ENCODE data around the gene SERPINH1.

The SERPINH1 gene

GRCh38 chr11:75555079-75555811 is 6.8 kb upstream of the SERPINH1 start:
- peak overlapping the region; percentile 1 for H3K18ac ChIP-seq (ENCODE audit: low read length)
- H3K4me2 ChIP-seq (ENCODE audit: low read length) = no peak overlapping the region
- no peak overlapping the region for H3K23ac ChIP-seq (ENCODE audit: low read length)
- H3K79me2 ChIP-seq (ENCODE audit: control insufficient read depth, insufficient read depth, low read length) = no peaks in the 10 kb centered on the region
- peak overlapping the region; percentile 66 for H2AK5ac ChIP-seq (ENCODE audit: low read length)
- H2BK120ac ChIP-seq (ENCODE audit: low read depth, low read length) = no peak overlapping the region
- H2BK15ac ChIP-seq (replicated peaks; ENCODE audit: low read depth) = no peak overlapping the region
- H3K4ac ChIP-seq (ENCODE audit: low read depth, low read length) = peak overlapping the region; percentile 0
- peak overlapping the region; percentile 14 for H3K9ac ChIP-seq (ENCODE audit: low read length)
- H3K27me3 ChIP-seq (ENCODE audit: insufficient read depth, low read length, poor library complexity) = no peaks in the 10 kb centered on the region
- H3K56ac ChIP-seq (ENCODE audit: low read length) = peak overlapping the region; percentile 84
- H4K5ac ChIP-seq (ENCODE audit: low read length) = no peak overlapping the region
- H3K4me1 ChIP-seq (ENCODE audit: control insufficient read depth, low read depth, low read length) = peaks cover 22% of the 10 kb centered on the region
- H2BK5ac ChIP-seq (ENCODE audit: low read length) = peak overlapping the region; percentile 12
- no CpG with 5 or more reads among the region's 12 CpGs for WGBS (ENCODE audit: extremely low coverage, insufficient coverage, low lambda C conversion rate)
- H3K36me3 ChIP-seq (ENCODE audit: control insufficient read depth, insufficient read depth, low read length) = no peaks in the 10 kb centered on the region
- H3K27ac ChIP-seq (ENCODE audit: low read depth, low read length) = no peak overlapping the region
- H3K4me3 ChIP-seq (ENCODE audit: low read length) = no peak overlapping the region
- H4K8ac ChIP-seq (ENCODE audit: low read depth, low read length) = no peak overlapping the region
- DNase-seq = no peak
- H3K79me1 ChIP-seq (ENCODE audit: low read length) = no peaks in the 10 kb centered on the region

- DNase-seq = no peak
Observed at GRCh38 chr11:75556275-75556674, 5.8 kb upstream of the SERPINH1 start.

GRCh38 chr11:75557666-75558494 is 4.2 kb upstream of the SERPINH1 start:
- Histone ChIP-seq H3K36me3 (ENCODE audit: control insufficient read depth, insufficient read depth, low read length) (no peaks in the 10 kb centered on the region), H3K79me2 (ENCODE audit: control insufficient read depth, insufficient read depth, low read length) (peaks cover 8% of the 10 kb centered on the region), H3K27ac (ENCODE audit: low read depth, low read length) (no peak overlapping the region), H3K4ac (ENCODE audit: low read depth, low read length) (no peak overlapping the region), H4K5ac (ENCODE audit: low read length) (no peak overlapping the region), H3K23ac (ENCODE audit: low read length) (no peak overlapping the region), H2BK15ac (replicated peaks; ENCODE audit: low read depth) (peak overlapping the region; percentile 12), H3K9ac (ENCODE audit: low read length) (peak overlapping the region; percentile 12), H4K8ac (ENCODE audit: low read depth, low read length) (no peak overlapping the region), H2AK5ac (ENCODE audit: low read length) (peak overlapping the region; percentile 65), H3K4me2 (ENCODE audit: low read length) (no peak overlapping the region), H3K4me3 (ENCODE audit: low read length) (no peak overlapping the region), H3K27me3 (ENCODE audit: insufficient read depth, low read length, poor library complexity) (no peaks in the 10 kb centered on the region), H3K4me1 (ENCODE audit: control insufficient read depth, low read depth, low read length) (peaks cover 31% of the 10 kb centered on the region), H3K79me1 (ENCODE audit: low read length) (no peaks in the 10 kb centered on the region), H2BK120ac (ENCODE audit: low read depth, low read length) (peak overlapping the region; percentile 68), H3K56ac (ENCODE audit: low read length) (peak overlapping the region; percentile 85), H2BK5ac (ENCODE audit: low read length) (peak overlapping the region; percentile 10), H3K18ac (ENCODE audit: low read length) (peak overlapping the region; percentile 85)
- no CpG with 5 or more reads among the region's 17 CpGs for WGBS (ENCODE audit: extremely low coverage, insufficient coverage, low lambda C conversion rate)
- no peak for DNase-seq

More at GRCh38 chr11:75556275-75556674, 5.8 kb upstream of the SERPINH1 start:
- Histone ChIP-seq H3K23ac (ENCODE audit: low read length) (no peak overlapping the region), H2BK5ac (ENCODE audit: low read length) (no peak overlapping the region), H3K4me3 (ENCODE audit: low read length) (no peak overlapping the region), H2AK5ac (ENCODE audit: low read length) (no peak overlapping the region), H2BK120ac (ENCODE audit: low read depth, low read length) (no peak overlapping the region), H2BK15ac (replicated peaks; ENCODE audit: low read depth) (no peak overlapping the region), H3K56ac (ENCODE audit: low read length) (no peak overlapping the region), H3K27ac (ENCODE audit: low read depth, low read length) (no peak overlapping the region), H3K18ac (ENCODE audit: low read length) (no peak overlapping the region), H3K79me2 (ENCODE audit: control insufficient read depth, insufficient read depth, low read length) (no peaks in the 10 kb centered on the region), H3K9ac (ENCODE audit: low read length) (no peak overlapping the region), H3K79me1 (ENCODE audit: low read length) (no peaks in the 10 kb centered on the region), H4K5ac (ENCODE audit: low read length) (no peak overlapping the region), H3K4me2 (ENCODE audit: low read length) (no peak overlapping the region), H3K27me3 (ENCODE audit: insufficient read depth, low read length, poor library complexity) (no peaks in the 10 kb centered on the region), H3K4ac (ENCODE audit: low read depth, low read length) (no peak overlapping the region), H3K4me1 (ENCODE audit: control insufficient read depth, low read depth, low read length) (peaks cover 27% of the 10 kb centered on the region), H4K8ac (ENCODE audit: low read depth, low read length) (no peak overlapping the region), H3K36me3 (ENCODE audit: control insufficient read depth, insufficient read depth, low read length) (no peaks in the 10 kb centered on the region)
- WGBS (ENCODE audit: extremely low coverage, insufficient coverage, low lambda C conversion rate) = no CpG with 5 or more reads among the region's 3 CpGs

GRCh38 chr11:75558939-75559843 is 2.9 kb upstream of the SERPINH1 start:
- H3K4ac ChIP-seq (ENCODE audit: low read depth, low read length) = peak overlapping the region; percentile 91
- peak overlapping the region; percentile 54 for H3K9ac ChIP-seq (ENCODE audit: low read length)
- peaks cover 21% of the 10 kb centered on the region for H3K79me2 ChIP-seq (ENCODE audit: control insufficient read depth, insufficient read depth, low read length)
- H3K23ac ChIP-seq (ENCODE audit: low read length) = no peak overlapping the region
- peak overlapping the region; percentile 85 for H3K56ac ChIP-seq (ENCODE audit: low read length)
- peaks cover 2% of the 10 kb centered on the region for H3K79me1 ChIP-seq (ENCODE audit: low read length)
- no CpG with 5 or more reads among the region's 8 CpGs for WGBS (ENCODE audit: extremely low coverage, insufficient coverage, low lambda C conversion rate)
- peak overlapping the region; percentile 86 for H2BK120ac ChIP-seq (ENCODE audit: low read depth, low read length)
- peak overlapping the region; percentile 85 for H3K18ac ChIP-seq (ENCODE audit: low read length)
- peak overlapping the region; percentile 88 for H3K27ac ChIP-seq (ENCODE audit: low read depth, low read length)
- H3K27me3 ChIP-seq (ENCODE audit: insufficient read depth, low read length, poor library complexity) = no peaks in the 10 kb centered on the region
- no peak overlapping the region for H4K5ac ChIP-seq (ENCODE audit: low read length)
- H4K8ac ChIP-seq (ENCODE audit: low read depth, low read length) = no peak overlapping the region
- peak overlapping the region; percentile 26 for H3K4me2 ChIP-seq (ENCODE audit: low read length)
- H2AK5ac ChIP-seq (ENCODE audit: low read length) = peak overlapping the region; percentile 93
- no peak overlapping the region for H3K4me3 ChIP-seq (ENCODE audit: low read length)
- DNase-seq = peak; percentile 94
- peaks cover 31% of the 10 kb centered on the region for H3K4me1 ChIP-seq (ENCODE audit: control insufficient read depth, low read depth, low read length)
- H2BK15ac ChIP-seq (replicated peaks; ENCODE audit: low read depth) = no peak overlapping the region
- H2BK5ac ChIP-seq (ENCODE audit: low read length) = peak overlapping the region; percentile 95
- H3K36me3 ChIP-seq (ENCODE audit: control insufficient read depth, insufficient read depth, low read length) = peaks cover 2% of the 10 kb centered on the region

GRCh38 chr11:75560644-75561043 is 1.4 kb upstream of the SERPINH1 start:
- no peak overlapping the region for H2BK120ac ChIP-seq (ENCODE audit: low read depth, low read length)
- peaks cover 4% of the 10 kb centered on the region for H3K79me1 ChIP-seq (ENCODE audit: low read length)
- H3K4me2 ChIP-seq (ENCODE audit: low read length) = no peak overlapping the region
- H3K4ac ChIP-seq (ENCODE audit: low read depth, low read length) = peak overlapping the region; percentile 88
- H3K9ac ChIP-seq (ENCODE audit: low read length) = peak overlapping the region; percentile 25
- H3K4me1 ChIP-seq (ENCODE audit: control insufficient read depth, low read depth, low read length) = peaks cover 43% of the 10 kb centered on the region
- no CpG with 5 or more reads among the region's 1 CpG for WGBS (ENCODE audit: extremely low coverage, insufficient coverage, low lambda C conversion rate)
- H4K8ac ChIP-seq (ENCODE audit: low read depth, low read length) = no peak overlapping the region
- no peak for DNase-seq
- H3K27me3 ChIP-seq (ENCODE audit: insufficient read depth, low read length, poor library complexity) = no peaks in the 10 kb centered on the region
- peak overlapping the region; percentile 9 for H3K18ac ChIP-seq (ENCODE audit: low read length)
- peak overlapping the region; percentile 22 for H3K27ac ChIP-seq (ENCODE audit: low read depth, low read length)
- H3K79me2 ChIP-seq (ENCODE audit: control insufficient read depth, insufficient read depth, low read length) = peaks cover 36% of the 10 kb centered on the region
- H2BK15ac ChIP-seq (replicated peaks; ENCODE audit: low read depth) = no peak overlapping the region
- peak overlapping the region; percentile 95 for H3K56ac ChIP-seq (ENCODE audit: low read length)
- H3K4me3 ChIP-seq (ENCODE audit: low read length) = no peak overlapping the region
- no peak overlapping the region for H3K23ac ChIP-seq (ENCODE audit: low read length)
- H2BK5ac ChIP-seq (ENCODE audit: low read length) = no peak overlapping the region
- no peak overlapping the region for H4K5ac ChIP-seq (ENCODE audit: low read length)
- H2AK5ac ChIP-seq (ENCODE audit: low read length) = no peak overlapping the region
- H3K36me3 ChIP-seq (ENCODE audit: control insufficient read depth, insufficient read depth, low read length) = peaks cover 8% of the 10 kb centered on the region
